ENCODE data around the gene CHAF1A.

CHAF1A gene

GRCh38 chr19:4402171-4403004 is at the start of gene CHAF1A:
TSS of gene CHAF1A (plus strand) at chr19:4402640. CDS start at chr19:4402763, 123 bp downstream.
- DNase-seq (ENCODE audit: low spot score) = peak; percentile 100

- DNase-seq (ENCODE audit: low spot score) = no peak
These were observed 49.7 kb upstream of the CHAF1A start for GRCh38 chr19:4352701-4353121.

GRCh38 chr19:4354282-4354681 is 48.2 kb upstream of the CHAF1A start:
- no peak for DNase-seq (ENCODE audit: low spot score)

GRCh38 chr19:4354897-4355296 is 47.5 kb upstream of the CHAF1A start:
- no peak for DNase-seq (ENCODE audit: low spot score)

- DNase-seq (ENCODE audit: low spot score) = no peak
These were observed 45.2 kb upstream of the CHAF1A start for GRCh38 chr19:4357095-4357797.

- no peak for DNase-seq (ENCODE audit: low spot score)
These were observed 44.5 kb upstream of the CHAF1A start for GRCh38 chr19:4357921-4358326.

GRCh38 chr19:4358709-4359626 is 43.5 kb upstream of the CHAF1A start:
- no peak for DNase-seq (ENCODE audit: low spot score)

GRCh38 chr19:4359627-4360000 is 42.8 kb upstream of the CHAF1A start:
- DNase-seq (ENCODE audit: low spot score) = no peak

- DNase-seq (ENCODE audit: low spot score) = no peak
These were observed 42.3 kb upstream of the CHAF1A start for GRCh38 chr19:4360081-4360569.

GRCh38 chr19:4360641-4361151 is 41.7 kb upstream of the CHAF1A start:
- DNase-seq (ENCODE audit: low spot score) = no peak

GRCh38 chr19:4361152-4362046 is 41.0 kb upstream of the CHAF1A start:
- no peak for DNase-seq (ENCODE audit: low spot score)

GRCh38 chr19:4362101-4362828 is 40.2 kb upstream of the CHAF1A start:
- DNase-seq (ENCODE audit: low spot score) = no peak

- DNase-seq (ENCODE audit: low spot score) = no peak
These were observed 39.5 kb upstream of the CHAF1A start for GRCh38 chr19:4362831-4363545.

GRCh38 chr19:4363571-4364304 is 38.7 kb upstream of the CHAF1A start:
- DNase-seq (ENCODE audit: low spot score) = no peak

GRCh38 chr19:4365341-4365740 is 37.1 kb upstream of the CHAF1A start:
- no peak for DNase-seq (ENCODE audit: low spot score)

GRCh38 chr19:4365791-4366665 is 36.4 kb upstream of the CHAF1A start:
- DNase-seq (ENCODE audit: low spot score) = no peak

- DNase-seq (ENCODE audit: low spot score) = no peak
These were observed 35.6 kb upstream of the CHAF1A start for GRCh38 chr19:4366666-4367335.

All from putamen (tissue), 1 donor.